Measurements from ENCODE around the gene KIAA0408. TPM values are rescaled to one million over a fixed set of nuclear protein-coding genes. Genes with fewer than 3 reads are reported as not detected.

The KIAA0408 gene
- total RNA-seq, 1 experiment from 2014 or later: 3.1 TPM

GRCh38 chr6:127494240-127494767 lies 35.1 kb upstream of the KIAA0408 start:
- TF ChIP-seq CTCF (conservative IDR thresholded peaks at IDR 0.05): no peak
- Histone ChIP-seq H2BK120ac (ENCODE audit: low read depth, low read length, poor library complexity, severe bottlenecking) (no peak overlapping the region), H3K79me1 (ENCODE audit: insufficient read depth, low read depth, low read length, poor library complexity, severe bottlenecking) (no peaks in the 10 kb centered on the region), H2BK20ac (ENCODE audit: low read depth, low read length, poor library complexity, severe bottlenecking) (no peak overlapping the region), H3K27me3 (ENCODE audit: insufficient read depth, low read length) (no peaks in the 10 kb centered on the region), H4K5ac (ENCODE audit: insufficient read length, low read depth, low read length) (no peak overlapping the region), H3K4me1 (ENCODE audit: insufficient read depth, low read length) (no peaks in the 10 kb centered on the region), H3K27ac (ENCODE audit: insufficient read length, low read depth, low read length) (no peak overlapping the region), H2BK12ac (ENCODE audit: insufficient read length, low read depth, low read length) (no peak overlapping the region), H4K91ac (ENCODE audit: insufficient read length, low read depth, low read length) (no peak overlapping the region), H3K23me2 (ENCODE audit: insufficient read length, low read depth, low read length, poor library complexity, severe bottlenecking) (no peaks in the 10 kb centered on the region), H3K18ac (ENCODE audit: insufficient read length, low read depth, low read length) (no peak overlapping the region), H3T11ph (ENCODE audit: low read length) (no peak overlapping the region), H3K4ac (ENCODE audit: low read depth, low read length) (no peak overlapping the region), H3K14ac (ENCODE audit: insufficient read depth, low read length) (no peak overlapping the region), H2BK15ac (ENCODE audit: low read depth, low read length) (no peak overlapping the region), H2BK5ac (ENCODE audit: insufficient read length, low read length) (no peak overlapping the region), H2AK5ac (ENCODE audit: insufficient read length, low read length) (no peak overlapping the region), H3K9me3 (ENCODE audit: control insufficient read depth, low read depth, low read length) (no peaks in the 10 kb centered on the region), H2AFZ (ENCODE audit: low read length) (no peak overlapping the region), H3K56ac (ENCODE audit: insufficient read length, low read depth, low read length) (no peak overlapping the region), H3K79me2 (ENCODE audit: insufficient read depth, low read length) (no peaks in the 10 kb centered on the region), H3K4me2 (ENCODE audit: insufficient read depth, insufficient read length, low read length) (no peak overlapping the region), H4K8ac (replicated peaks; ENCODE audit: insufficient read length, low read depth, low read length) (no peak overlapping the region), H4K20me1 (ENCODE audit: control insufficient read depth, insufficient read depth, insufficient read length) (no peaks in the 10 kb centered on the region), H3K23ac (ENCODE audit: insufficient read length, low read depth, low read length) (no peak overlapping the region), H3K9ac (ENCODE audit: extremely low read depth, insufficient read length, low read length) (no peak overlapping the region)
- Mint-ChIP-seq H3K27ac (no peak overlapping the region), H3K4me3 (no peak overlapping the region), H3K36me3 (ENCODE audit: insufficient read depth in 1 of 3, low read depth in 3 of 3) (peaks cover 17 to 27% (median 23%) of the 10 kb centered on the region in 3 experiments), H3K27me3 (ENCODE audit: low read depth) (no peaks in the 10 kb centered on the region), H3K9me3 (peaks cover 4 to 7% of the 10 kb centered on the region in 2 experiments; a peak in 3 of 5 replicates), H3K4me1 (no peaks in the 10 kb centered on the region)
- no peak for DNase-seq

Measured in H9 (cell line).